Effector memory CD4-positive, alpha-beta T cell (primary cell): ENCODE measurements around the gene PRND.

Source experiments
- DNase-seq, 3 donors: peaks; one replicate each; pipeline ENCODE4 v3.0.0-alpha.2; 2020
- H3K27ac ChIP-seq: 2 replicates; pipeline ENCODE4 v1.7.0; 2013; ENCODE audit warnings: mild to moderate bottlenecking, low read length, moderate library complexity; ENCODE audit not compliant: insufficient read depth, poor library complexity, severe bottlenecking
- H3K27me3 ChIP-seq: replicated peaks from 2 replicates; pipeline ENCODE4 v1.7.0; 2013; ENCODE audit warnings: mild to moderate bottlenecking, low read length; ENCODE audit not compliant: insufficient read depth, control insufficient read depth, poor library complexity, severe bottlenecking
- H3K36me3 ChIP-seq: 2 replicates; pipeline ENCODE4 v1.7.0; 2013; ENCODE audit warnings: mild to moderate bottlenecking, low read length, moderate library complexity; ENCODE audit not compliant: control insufficient read depth, insufficient read depth
- H3K4me1 ChIP-seq: 2 replicates; pipeline ENCODE4 v1.7.0; 2013; ENCODE audit warnings: low read length, mild to moderate bottlenecking; ENCODE audit not compliant: control insufficient read depth, insufficient read depth, poor library complexity, severe bottlenecking
- H3K4me3 ChIP-seq: 2 replicates; pipeline ENCODE4 v1.7.0; 2013; ENCODE audit warnings: low read length, low read depth, mild to moderate bottlenecking; ENCODE audit not compliant: insufficient read depth, poor library complexity, severe bottlenecking
- H3K9me3 ChIP-seq: 2 replicates; pipeline ENCODE4 v1.7.0; 2013; ENCODE audit warnings: mild to moderate bottlenecking, low read length, moderate library complexity; ENCODE audit not compliant: control insufficient read depth
- total RNA-seq, 3 donors: gene quantifications; one replicate each; lab custom pipeline; 2026; lab: John Stamatoyannopoulos, UW

PRND gene
- total RNA-seq = 0 to 0.35 (median 0) reads per million in 3 donors

- Histone ChIP-seq H3K36me3 (no peaks in the 10 kb centered on the region), H3K27ac (no peak within 1 kb of the TSS), H3K4me3 (no peak within 1 kb of the TSS), H3K9me3 (no peaks in the 10 kb centered on the region), H3K4me1 (peaks cover 2% of the 10 kb centered on the region), H3K27me3 (no peaks in the 10 kb centered on the region)
- no peak for DNase-seq
These were observed at the start of gene PRND for GRCh38 chr20:4721719-4722118. PRND (plus strand) TSS chr20:4721909; CDS start chr20:4724552, 2,643 bp downstream.

- no peak overlapping the region for H3K4me3 ChIP-seq
- H3K27me3 ChIP-seq = no peaks in the 10 kb centered on the region
- no peaks in the 10 kb centered on the region for H3K4me1 ChIP-seq
- H3K27ac ChIP-seq = no peak overlapping the region
- no peaks in the 10 kb centered on the region for H3K9me3 ChIP-seq
- no peak for DNase-seq
- no peaks in the 10 kb centered on the region for H3K36me3 ChIP-seq
These were observed 48.8 kb upstream of the PRND start for GRCh38 chr20:4672948-4673347.

GRCh38 chr20:4673371-4674001 lies 48.2 kb upstream of the PRND start:
- H3K36me3 ChIP-seq = no peaks in the 10 kb centered on the region
- H3K9me3 ChIP-seq = no peaks in the 10 kb centered on the region
- H3K4me1 ChIP-seq = no peaks in the 10 kb centered on the region
- H3K27ac ChIP-seq = no peak overlapping the region
- no peak for DNase-seq
- no peaks in the 10 kb centered on the region for H3K27me3 ChIP-seq
- H3K4me3 ChIP-seq = no peak overlapping the region

- no peak overlapping the region for H3K4me3 ChIP-seq
- H3K27ac ChIP-seq = no peak overlapping the region
- no peaks in the 10 kb centered on the region for H3K9me3 ChIP-seq
- no peaks in the 10 kb centered on the region for H3K36me3 ChIP-seq
- H3K4me1 ChIP-seq = no peaks in the 10 kb centered on the region
- DNase-seq = no peak
- no peaks in the 10 kb centered on the region for H3K27me3 ChIP-seq
These were observed 47.0 kb upstream of the PRND start for GRCh38 chr20:4674672-4675071.

- no peaks in the 10 kb centered on the region for H3K9me3 ChIP-seq
- H3K27me3 ChIP-seq = no peaks in the 10 kb centered on the region
- H3K4me3 ChIP-seq = no peak overlapping the region
- H3K36me3 ChIP-seq = no peaks in the 10 kb centered on the region
- no peaks in the 10 kb centered on the region for H3K4me1 ChIP-seq
- no peak for DNase-seq
- no peak overlapping the region for H3K27ac ChIP-seq
These were observed 43.9 kb upstream of the PRND start for GRCh38 chr20:4677846-4678245.

GRCh38 chr20:4681401-4681800 lies 40.3 kb upstream of the PRND start:
- H3K27me3 ChIP-seq = no peaks in the 10 kb centered on the region
- H3K4me3 ChIP-seq = no peak overlapping the region
- H3K27ac ChIP-seq = no peak overlapping the region
- peaks cover 24% of the 10 kb centered on the region for H3K4me1 ChIP-seq
- no peak for DNase-seq
- no peaks in the 10 kb centered on the region for H3K9me3 ChIP-seq
- no peaks in the 10 kb centered on the region for H3K36me3 ChIP-seq

- Histone ChIP-seq H3K9me3 (no peaks in the 10 kb centered on the region), H3K27me3 (no peaks in the 10 kb centered on the region), H3K36me3 (no peaks in the 10 kb centered on the region), H3K4me3 (no peak overlapping the region), H3K4me1 (peaks cover 24% of the 10 kb centered on the region), H3K27ac (no peak overlapping the region)
- no peak for DNase-seq
These were observed 39.7 kb upstream of the PRND start for GRCh38 chr20:4681991-4682401.

- no peak overlapping the region for H3K27ac ChIP-seq
- no peak for DNase-seq
- H3K9me3 ChIP-seq = no peaks in the 10 kb centered on the region
- no peaks in the 10 kb centered on the region for H3K36me3 ChIP-seq
- H3K4me1 ChIP-seq = peaks cover 29% of the 10 kb centered on the region
- H3K4me3 ChIP-seq = no peak overlapping the region
- no peaks in the 10 kb centered on the region for H3K27me3 ChIP-seq
These were observed 39.0 kb upstream of the PRND start for GRCh38 chr20:4682682-4683081.

- no peaks in the 10 kb centered on the region for H3K9me3 ChIP-seq
- no peaks in the 10 kb centered on the region for H3K36me3 ChIP-seq
- H3K27me3 ChIP-seq = no peaks in the 10 kb centered on the region
- H3K4me3 ChIP-seq = no peak overlapping the region
- no peak for DNase-seq
- H3K4me1 ChIP-seq = peaks cover 35% of the 10 kb centered on the region
- peak overlapping the region; percentile 59 for H3K27ac ChIP-seq
These were observed 38.4 kb upstream of the PRND start for GRCh38 chr20:4683261-4683660.

- Histone ChIP-seq H3K4me1 (peaks cover 45% of the 10 kb centered on the region), H3K9me3 (no peaks in the 10 kb centered on the region), H3K27me3 (no peaks in the 10 kb centered on the region), H3K27ac (peak overlapping the region; percentile 92), H3K36me3 (no peaks in the 10 kb centered on the region), H3K4me3 (no peak overlapping the region)
- no peak for DNase-seq
These were observed 36.8 kb upstream of the PRND start for GRCh38 chr20:4684837-4685413.
